GM21737 (cell line): ENCODE data around the gene MBD3L5.
"Not testable (repeated sequence)": the region's sequence is repeated elsewhere in the genome, so short reads cannot be mapped to it uniquely, and the experiment has no call there.

Experiments
- ATAC-seq: cut with Tn5 transposase; IDR thresholded peaks from one replicate; pipeline ENCODE4 v1.9.1; 2021; ENCODE audit warnings: mild to moderate bottlenecking, moderate library complexity; ENCODE audit not compliant: unreplicated experiment

Gene MBD3L5

DNA sequence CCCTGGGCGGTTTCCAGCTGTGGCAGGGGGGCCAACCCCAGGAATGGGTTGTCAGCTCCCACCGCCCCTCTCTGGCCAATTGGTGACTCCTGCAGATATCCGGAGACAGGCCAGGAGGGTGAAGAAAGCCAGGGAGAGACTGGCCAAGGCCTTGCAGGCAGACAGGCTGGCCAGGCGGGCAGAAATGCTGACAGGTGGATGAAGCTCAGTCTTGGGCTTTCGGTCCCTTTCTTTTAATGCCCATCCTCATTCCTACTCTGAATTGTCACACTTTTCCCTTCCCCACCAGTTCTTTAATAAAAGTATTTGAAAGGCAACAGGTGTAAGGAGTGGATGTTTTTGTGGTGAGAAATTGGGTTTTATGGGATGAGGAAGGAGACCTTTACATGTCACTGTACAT, 21.0 kb downstream of the MBD3L5 start:
- ATAC-seq: not testable (repeated sequence)

DNA sequence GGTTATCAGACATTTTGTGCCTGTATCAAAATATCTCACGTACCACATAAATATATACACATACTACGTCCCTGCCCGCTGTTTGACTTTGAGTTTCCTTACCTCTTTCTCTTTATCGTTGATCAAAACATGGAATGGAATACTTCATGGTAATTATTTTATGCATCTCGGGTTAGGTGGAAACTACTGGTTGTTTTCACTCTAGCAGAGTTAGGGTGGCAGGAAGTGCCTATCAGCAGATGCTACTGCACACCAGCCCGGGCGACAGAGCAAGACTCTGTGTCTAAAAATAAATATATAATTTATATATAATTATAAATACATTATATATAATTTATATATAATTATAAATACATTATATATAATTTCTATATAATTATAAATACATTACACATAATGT, 22.5 kb downstream of the MBD3L5 start:
- ATAC-seq: not testable (repeated sequence)

DNA sequence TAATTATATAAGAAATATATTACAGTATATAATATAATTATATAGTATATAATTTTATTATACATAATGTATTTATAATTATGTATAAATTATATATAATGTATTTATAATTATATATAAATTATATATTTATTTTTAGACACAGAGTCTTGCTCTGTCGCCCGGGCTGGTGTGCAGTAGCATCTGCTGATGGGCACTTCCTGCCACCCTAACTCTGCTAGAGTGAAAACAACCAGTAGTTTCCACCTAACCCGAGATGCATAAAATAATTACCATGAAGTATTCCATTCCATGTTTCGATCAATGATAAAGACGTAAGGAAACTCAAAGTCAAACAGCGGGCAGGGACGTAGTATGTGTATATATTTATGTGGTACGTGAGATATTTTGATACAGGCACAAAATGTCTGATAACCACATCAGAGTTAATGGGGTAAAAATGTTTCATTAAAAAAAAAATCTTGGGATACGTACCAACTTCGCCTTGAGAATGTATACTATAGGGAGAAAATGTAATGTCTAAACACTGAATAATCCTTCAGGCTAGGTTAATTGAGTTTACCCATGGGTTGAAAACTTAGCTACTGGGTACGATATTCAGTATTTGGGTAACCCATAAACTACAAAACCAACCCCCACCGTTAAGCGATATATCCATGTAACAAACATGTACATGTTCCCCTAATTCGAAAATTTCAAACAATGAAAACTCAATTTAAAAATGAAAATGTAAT, 24.4 kb downstream of the MBD3L5 start:
- ATAC-seq: not testable (repeated sequence)

DNA sequence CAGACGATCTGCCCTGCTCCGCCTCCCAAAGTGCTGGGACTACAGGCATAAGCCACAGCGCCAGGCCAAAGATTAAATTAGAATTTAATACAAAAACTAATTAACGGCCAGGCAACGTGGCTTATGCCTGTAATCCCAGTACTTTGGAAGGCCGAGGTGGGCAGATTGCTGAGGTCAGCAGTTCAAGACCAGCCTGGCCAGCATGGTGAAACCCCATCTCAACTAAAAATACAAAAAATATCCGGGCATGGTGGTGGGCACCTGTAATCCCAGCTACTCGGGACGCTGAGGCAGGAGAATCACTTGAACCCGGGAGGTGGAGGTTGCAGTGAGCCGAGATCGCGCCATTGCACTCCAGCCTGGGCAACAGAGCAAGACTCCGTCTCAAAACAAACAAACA, 25.3 kb downstream of the MBD3L5 start:
- not testable (repeated sequence) for ATAC-seq

DNA sequence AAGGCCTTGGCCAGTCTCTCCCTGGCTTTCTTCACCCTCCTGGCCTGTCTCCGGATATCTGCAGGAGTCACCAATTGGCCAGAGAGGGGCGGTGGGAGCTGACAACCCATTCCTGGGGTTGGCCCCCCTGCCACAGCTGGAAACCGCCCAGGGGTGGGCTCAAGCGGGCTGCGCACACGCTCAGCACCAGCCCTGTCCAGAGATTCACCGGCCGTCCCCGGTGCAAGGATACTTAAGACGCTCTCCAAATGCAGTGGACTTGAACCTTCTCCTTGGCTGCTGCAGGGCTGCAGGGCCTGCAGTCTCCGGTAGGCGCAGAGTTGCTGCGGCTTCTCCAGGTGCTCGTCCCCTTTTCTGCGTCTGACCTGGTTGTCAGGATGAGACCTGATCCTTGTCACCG, 26.0 kb downstream of the MBD3L5 start:
- ATAC-seq: not testable (repeated sequence)

DNA sequence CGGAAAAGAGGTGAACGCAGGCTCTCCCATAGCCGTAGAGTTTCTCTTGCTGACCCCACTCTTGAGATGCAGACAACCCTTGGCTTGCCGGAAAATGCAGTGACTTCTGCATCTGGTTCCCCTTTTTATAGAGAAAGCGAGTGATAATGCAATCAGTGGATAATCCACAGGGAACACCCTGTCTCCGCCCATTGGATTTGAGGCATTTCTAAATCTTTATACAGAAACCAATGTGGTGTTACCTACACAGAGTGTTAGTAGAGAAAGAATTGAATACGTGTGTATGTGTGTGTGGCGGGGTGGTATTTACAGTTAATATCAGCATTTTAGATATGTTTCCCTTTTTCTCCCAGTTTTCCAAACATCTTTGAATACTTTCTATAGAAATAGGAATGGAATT, 28.2 kb downstream of the MBD3L5 start, which contains the start of gene MBD3L3:
TSS of gene MBD3L3 (minus strand) at position 101 of the 400 bp plus-strand sequence. CDS start at position 30, 71 bp downstream.
- ATAC-seq: not testable (repeated sequence)

DNA sequence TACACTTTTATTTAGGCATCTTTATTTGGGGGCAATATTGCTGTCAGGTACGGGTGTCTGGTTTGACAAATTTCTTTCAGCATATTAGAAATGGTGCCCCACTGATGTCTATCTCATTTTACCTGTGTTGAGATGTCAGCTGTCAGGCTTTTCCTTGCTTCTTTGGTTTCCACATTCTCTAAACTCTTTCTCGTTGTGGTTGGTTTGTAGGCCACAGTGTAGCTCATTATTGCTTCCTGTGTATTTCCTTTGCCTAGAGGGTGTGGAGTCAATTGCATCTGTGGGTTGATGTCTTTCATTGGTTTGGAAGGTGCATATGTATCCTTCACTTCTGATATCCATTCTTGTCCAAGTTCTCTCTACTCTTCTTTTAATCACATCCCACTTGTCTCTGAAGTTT, 29.6 kb downstream of the MBD3L5 start:
- not testable (repeated sequence) for ATAC-seq

DNA sequence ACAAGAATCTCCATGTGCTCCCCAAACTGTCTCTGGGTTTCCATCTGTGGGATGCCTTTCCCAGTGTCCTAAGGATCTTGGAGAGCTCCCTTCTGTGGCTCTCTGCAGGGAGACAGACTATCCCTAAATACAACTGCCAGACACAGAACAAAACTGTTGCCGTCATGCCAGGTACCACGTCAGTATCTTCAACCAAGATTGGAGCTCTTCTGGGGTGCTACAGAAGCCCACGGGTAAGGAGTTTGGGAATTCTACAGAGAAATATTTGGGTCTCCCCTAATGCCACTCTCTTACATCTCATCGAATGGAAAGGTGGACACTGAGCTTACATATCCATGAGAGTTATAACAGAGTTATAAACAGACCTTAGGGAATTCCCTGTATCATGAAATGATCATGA, 33.0 kb downstream of the MBD3L5 start:
- no peak for ATAC-seq

DNA sequence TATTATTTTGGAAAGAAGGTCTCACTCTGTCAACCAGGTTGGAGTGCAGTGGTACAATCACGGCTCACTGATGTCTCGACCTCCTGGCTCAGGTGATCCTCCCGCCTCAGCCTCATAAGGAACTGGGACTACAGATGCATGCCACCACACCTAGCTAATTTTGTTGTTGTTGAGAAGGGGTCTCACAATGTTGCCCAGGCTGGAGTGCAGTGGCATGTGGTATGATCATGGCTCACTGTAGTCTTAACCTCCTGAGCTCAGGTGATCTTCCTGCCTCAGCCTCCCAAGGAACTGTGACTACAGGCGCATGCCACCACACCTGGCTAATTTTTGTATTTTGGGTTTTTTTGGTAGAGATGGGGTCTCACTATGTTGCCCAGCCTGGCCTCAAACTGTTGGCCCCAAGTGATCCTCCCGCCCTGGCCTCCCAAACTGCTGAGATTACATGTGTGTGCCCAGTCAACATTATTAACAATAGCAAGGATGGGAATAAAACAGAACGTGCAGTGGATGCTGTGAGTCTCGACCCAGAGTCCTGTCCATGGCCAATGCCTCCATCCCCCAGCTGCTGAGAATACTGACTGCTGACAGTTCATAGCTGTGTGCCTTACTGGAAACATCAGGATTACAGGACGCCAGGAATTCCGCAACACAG, 33.5 kb downstream of the MBD3L5 start:
- ATAC-seq: no peak

DNA sequence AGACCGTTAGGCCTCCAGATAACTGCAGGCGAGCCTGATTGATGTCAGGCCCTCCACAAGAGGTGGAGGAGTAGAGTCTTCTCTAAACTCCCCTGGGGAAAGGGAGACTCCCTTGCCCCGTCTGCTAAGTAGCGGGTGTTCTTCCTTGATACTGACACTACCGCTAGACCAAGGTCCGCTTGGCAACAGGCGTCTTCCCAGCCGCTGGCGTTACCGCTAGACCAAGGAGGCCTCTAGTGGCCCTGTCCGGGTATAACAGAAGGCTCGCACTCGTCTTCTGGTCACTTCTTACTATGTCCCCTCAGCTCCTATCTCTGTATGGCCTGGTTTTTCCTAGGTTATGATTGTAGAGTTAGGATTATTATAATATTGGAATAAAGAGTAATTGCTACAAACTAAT, 36.7 kb downstream of the MBD3L5 start:
- ATAC-seq: not testable (repeated sequence)

DNA sequence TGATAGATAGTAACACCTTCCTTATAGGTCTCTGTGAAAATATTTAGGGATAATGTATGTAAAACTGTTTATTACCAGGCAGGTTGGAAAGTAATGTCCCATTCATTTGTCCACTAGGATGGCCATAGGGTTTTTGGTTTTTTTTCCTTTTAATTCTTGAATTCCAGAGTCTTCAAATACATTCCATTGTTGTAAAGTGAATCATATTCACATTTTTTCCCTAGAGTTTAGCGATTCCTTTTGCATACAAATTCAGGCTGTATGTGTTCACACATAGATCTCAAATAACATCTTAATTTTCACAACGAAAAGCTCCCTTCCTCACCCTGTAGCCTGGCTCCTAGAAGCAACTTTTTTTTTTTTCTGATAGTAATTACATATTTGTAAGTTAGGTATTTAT, 37.3 kb downstream of the MBD3L5 start:
- ATAC-seq: no peak

DNA sequence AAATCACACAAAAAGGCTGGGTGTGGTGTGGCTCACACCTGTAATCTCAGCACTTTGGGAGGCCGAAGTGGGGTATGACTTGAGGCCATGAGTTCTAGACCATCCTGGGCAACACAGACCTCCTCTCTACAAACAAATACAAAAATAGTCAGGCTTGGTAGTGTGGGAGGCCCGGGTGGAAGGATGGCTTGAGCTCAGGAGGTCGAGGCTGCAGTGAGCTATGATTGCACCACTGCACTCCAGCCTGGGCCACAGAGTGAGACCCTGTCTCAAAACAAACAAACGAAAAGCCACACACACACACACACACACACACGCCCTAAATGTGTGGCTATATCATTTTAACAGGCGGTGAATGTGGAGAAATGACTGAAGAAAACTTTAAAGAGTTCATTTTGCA, 38.2 kb downstream of the MBD3L5 start:
- no peak for ATAC-seq

DNA sequence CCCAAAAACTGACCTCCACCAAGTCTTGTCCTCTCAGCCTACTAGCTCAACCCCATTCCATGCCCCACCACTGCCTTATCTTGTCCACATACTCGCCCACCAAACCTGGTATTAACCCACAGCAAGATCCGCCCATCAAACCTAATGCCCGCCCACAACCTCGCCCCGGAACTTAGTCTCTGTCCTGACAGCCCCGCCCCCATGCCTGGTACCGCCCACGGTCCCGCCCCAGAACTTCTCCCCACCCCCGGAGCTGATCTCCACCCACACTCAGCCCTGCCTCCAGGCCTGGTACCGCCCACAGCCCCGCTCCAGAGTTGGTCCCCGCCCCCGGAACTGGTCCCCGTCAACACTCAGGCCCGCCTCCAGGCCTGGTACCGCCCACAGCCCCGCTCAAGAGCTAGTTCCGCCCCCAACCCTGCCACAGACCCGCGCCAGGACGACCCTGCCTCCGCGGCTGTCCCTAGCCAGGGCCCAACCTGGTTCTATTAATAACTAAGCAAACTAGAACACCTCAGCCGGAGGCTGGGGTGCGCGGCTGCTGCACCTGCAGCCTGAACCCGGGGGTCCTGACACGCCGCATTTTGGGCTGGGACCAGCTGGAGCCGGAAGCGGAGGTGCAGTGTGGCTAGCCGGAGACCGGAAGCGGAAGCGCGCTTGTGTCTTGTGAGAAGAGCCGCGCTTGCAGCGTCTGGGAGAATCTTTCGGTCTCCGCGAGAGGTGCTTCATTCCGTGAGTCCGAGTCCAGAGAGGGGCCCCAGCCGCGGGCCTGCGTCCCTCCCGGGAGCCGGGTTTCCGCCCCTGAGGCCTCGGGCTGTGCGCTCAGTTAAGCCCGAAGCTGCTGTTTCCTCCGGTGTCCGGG, 38.9 kb downstream of the MBD3L5 start, which contains the start of gene ZNF557:
TSS of gene ZNF557 (plus strand) at position 662 of the 862 bp plus-strand sequence. CDS start 5,372 bp downstream, outside the sequence.
- peak; percentile 90 for ATAC-seq

DNA sequence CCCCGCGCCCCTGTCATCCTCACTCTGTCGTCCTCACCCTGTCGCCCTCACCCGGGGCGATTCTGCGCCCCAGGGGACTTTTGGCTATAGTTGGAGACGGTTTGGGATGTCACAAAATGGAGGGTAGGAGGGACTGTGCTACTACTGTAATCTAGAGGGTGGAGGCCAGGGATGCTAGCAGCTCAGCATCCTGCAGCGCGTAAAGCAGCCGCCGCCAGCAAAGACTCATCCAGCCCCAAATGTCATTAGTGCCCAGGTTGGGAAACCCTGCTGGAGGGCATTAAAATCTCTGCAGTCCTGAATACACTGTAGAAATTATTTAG, 39.5 kb downstream of the MBD3L5 start:
- ATAC-seq: no peak

DNA sequence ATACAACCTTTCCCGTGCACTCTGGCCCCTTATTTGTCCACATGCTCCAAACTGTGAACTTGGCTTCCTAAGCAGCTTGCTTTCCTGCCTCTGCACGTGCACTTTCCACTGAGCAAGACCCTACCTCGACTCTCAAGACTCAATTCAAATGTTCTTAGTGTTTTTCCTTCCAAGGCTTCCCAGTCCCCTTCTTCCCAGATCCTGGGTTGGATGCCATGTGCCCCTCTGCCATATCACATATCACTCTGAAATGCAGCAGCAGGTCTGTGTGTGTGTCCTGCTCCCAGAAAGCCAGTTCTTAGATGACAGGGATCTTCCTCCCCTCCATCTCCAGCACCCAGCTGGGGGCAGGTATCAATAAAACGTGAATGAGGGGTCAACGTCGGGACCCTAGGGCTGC, 42.2 kb downstream of the MBD3L5 start:
- ATAC-seq: no peak

DNA sequence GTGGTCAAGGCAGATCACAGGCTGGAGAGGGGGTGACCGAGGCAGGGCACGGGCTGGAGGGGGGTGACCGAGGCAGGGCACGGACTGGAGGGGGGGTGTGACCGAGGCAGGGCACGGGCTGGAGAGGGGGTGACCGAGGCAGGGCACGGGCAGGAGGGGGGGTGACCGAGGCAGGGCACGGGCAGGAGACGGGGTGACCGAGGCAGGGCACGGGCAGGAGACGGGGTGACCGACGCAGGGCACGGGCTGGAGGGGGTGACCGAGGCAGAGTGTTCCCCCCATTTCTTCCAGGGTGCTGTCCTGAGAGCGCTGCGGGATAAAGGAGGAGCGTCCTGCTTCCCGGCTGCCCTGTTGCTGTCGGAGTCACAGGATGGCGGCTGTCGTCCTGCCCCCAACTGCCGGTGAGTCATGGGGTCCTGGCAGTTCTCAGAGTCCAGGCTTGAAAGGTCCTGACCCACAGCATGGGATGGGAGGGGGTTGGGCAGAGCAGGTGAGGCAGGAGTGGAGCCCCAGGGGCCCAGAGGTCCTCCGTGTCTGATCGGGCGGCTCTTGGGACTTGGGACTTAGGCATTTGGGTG, 44.4 kb downstream of the MBD3L5 start:
- no peak for ATAC-seq

DNA sequence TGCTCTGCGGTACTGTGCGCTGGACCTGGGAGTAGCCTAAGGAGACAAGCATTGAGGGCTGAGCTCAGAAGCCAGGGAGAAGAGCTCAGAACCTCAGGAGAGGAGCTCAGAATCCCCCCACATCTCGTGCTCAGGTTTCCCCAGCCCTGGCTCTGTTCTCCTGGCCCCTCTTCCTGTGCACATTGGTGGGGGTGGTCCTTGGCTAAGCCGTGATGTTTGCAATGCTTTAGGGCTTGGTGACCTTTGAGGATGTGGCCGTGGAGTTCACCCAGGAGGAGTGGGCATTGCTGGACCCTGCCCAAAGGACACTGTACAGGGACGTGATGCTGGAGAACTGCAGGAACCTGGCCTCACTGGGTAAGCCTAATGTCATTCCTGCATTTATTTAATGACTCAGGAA, 45.8 kb downstream of the MBD3L5 start:
- ATAC-seq: no peak

DNA sequence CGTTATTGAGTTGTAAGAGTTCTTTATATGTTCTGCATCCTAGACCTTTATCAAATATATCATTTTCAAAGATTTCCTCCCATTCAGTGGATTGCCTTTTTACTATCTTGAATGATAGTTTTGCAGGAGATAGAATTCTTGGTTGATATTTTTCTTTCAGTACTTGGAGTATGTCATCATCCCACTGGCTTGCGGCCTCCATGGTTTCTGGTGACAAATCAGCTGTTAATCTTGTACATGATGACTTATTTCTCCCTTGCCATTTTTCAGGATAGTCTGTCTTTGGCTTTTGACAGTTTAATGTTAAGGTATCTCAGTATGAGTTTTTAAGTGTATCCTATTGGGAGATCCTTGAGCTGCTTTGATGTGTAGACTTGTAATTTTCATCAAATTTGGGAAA, 47.6 kb downstream of the MBD3L5 start:
- ATAC-seq: no peak
